ENCODE results near the gene PRPF8. TPM values are rescaled to one million over a fixed set of nuclear protein-coding genes. Genes with fewer than 3 reads are reported as not detected.
A peak's percentile ranks its signal among the peaks of the same experiment; 100 is the strongest.

The PRPF8 gene
- total and polyA plus RNA-seq, 2 of the 13 experiments (the other 11 are each of a cell fraction or from before 2014, with no cell fraction given) = 112 to 179 TPM

- TF ChIP-seq ZNF550 (CRISPR knock-in tag; IDR thresholded peaks at IDR 0.05; ENCODE audit: borderline replicate concordance) (no peak), ZNF142 (CRISPR knock-in tag; IDR thresholded peaks at IDR 0.05) (no peak), MTERF4 (CRISPR knock-in tag; IDR thresholded peaks at IDR 0.05) (no peak; the same call in 1 of the 2 replicates), ZNF143 (CRISPR knock-in tag; IDR thresholded peaks at IDR 0.05) (no peak), PCBP2 (optimal IDR thresholded peaks at IDR 0.05; ENCODE audit: low read depth, low read length, poor library complexity, severe bottlenecking) (no peak), KDM3A (CRISPR knock-in tag; IDR thresholded peaks at IDR 0.05; ENCODE audit: low read depth) (no peak; the same call in 1 of the 2 replicates), TRIM24 (CRISPR knock-in tag; IDR thresholded peaks at IDR 0.05) (no peak), ZNF691 (CRISPR knock-in tag; IDR thresholded peaks at IDR 0.05; ENCODE audit: borderline replicate concordance, low read depth) (peak; percentile 68; the same call in 1 of the 2 replicates), MED13 (CRISPR knock-in tag; IDR thresholded peaks at IDR 0.05) (0 out of 2 replicates have a peak, but pooled peaks have one; percentile 10), ZSCAN30 (CRISPR knock-in tag; IDR thresholded peaks at IDR 0.05) (no peak), ZNF780A (CRISPR knock-in tag; IDR thresholded peaks at IDR 0.05) (no peak), ZNF333 (CRISPR knock-in tag; IDR thresholded peaks at IDR 0.05; ENCODE audit: borderline replicate concordance) (peak; percentile 64; the same call in 1 of the 2 replicates), ZNF180 (CRISPR knock-in tag; IDR thresholded peaks at IDR 0.05; ENCODE audit: borderline replicate concordance, low read depth) (no peak), KDM4B (CRISPR knock-in tag; IDR thresholded peaks at IDR 0.05) (0 out of 2 replicates have a peak, but pooled peaks have one; percentile 31), ZXDC (CRISPR knock-in tag; IDR thresholded peaks at IDR 0.05) (no peak), ZBTB38 (CRISPR knock-in tag; IDR thresholded peaks at IDR 0.05) (peak; percentile 29; the same call in 1 of the 2 replicates), CHCHD3 (CRISPR knock-in tag; IDR thresholded peaks at IDR 0.05) (no peak)
These were observed at the start of gene PRPF8 (continued) for GRCh38 chr17:1684378-1685189.
